Stomach smooth muscle (tissue), 2 donors: ENCODE measurements around the gene NSG2.

Source experiments
- H3K27ac ChIP-seq: one replicate; pipeline ENCODE4 v1.7.0; 2013; ENCODE audit warnings: mild to moderate bottlenecking, low read length, inconsistent platforms
- H3K27me3 ChIP-seq, 2 donors: one replicate each; pipeline ENCODE4 v1.7.0; 2013; ENCODE audit warnings: low read length in 2 of 2; ENCODE audit not compliant: insufficient read depth in 2 of 2, control insufficient read depth in 1 of 2
- H3K36me3 ChIP-seq, 2 donors: one replicate each; pipeline ENCODE4 v1.7.0; 2013; ENCODE audit warnings: low read length in 2 of 2; ENCODE audit not compliant: control insufficient read depth in 2 of 2, insufficient read depth in 2 of 2
- H3K4me1 ChIP-seq: one replicate; pipeline ENCODE4 v1.7.0; 2013; ENCODE audit warnings: low read length; ENCODE audit not compliant: control insufficient read depth, insufficient read depth
- H3K4me3 ChIP-seq, 2 donors: one replicate each; pipeline ENCODE4 v1.7.0; 2013; ENCODE audit warnings: low read length in 2 of 2
- H3K9ac ChIP-seq, 2 donors: one replicate each; pipeline ENCODE4 v1.7.0; 2013; ENCODE audit warnings: low read length in 2 of 2, mild to moderate bottlenecking in 1 of 2
- H3K9me3 ChIP-seq, 2 donors: one replicate each; pipeline ENCODE4 v1.7.0; 2013; ENCODE audit warnings: low read length in 2 of 2; ENCODE audit not compliant: control insufficient read depth in 2 of 2
- donor health status: healthy.
- donor health status: Pancreatic carcinoma.

The NSG2 gene

GRCh38 chr5:174084691-174085154 lies 39.2 kb downstream of the NSG2 start:
- H3K4me1 ChIP-seq, result no peaks in the 10 kb centered on the region
- peaks cover 0 to 9% of the 10 kb centered on the region in 2 donors for H3K27me3 ChIP-seq
- H3K9me3 ChIP-seq, result peaks cover 0 to 3% of the 10 kb centered on the region in 2 donors
- H3K4me3 ChIP-seq, result no peak overlapping the region
- no peaks in the 10 kb centered on the region for H3K36me3 ChIP-seq
- H3K9ac ChIP-seq, result no peak overlapping the region
- no peak overlapping the region for H3K27ac ChIP-seq

GRCh38 chr5:174086751-174087150 lies 41.2 kb downstream of the NSG2 start:
- no peaks in the 10 kb centered on the region for H3K4me1 ChIP-seq
- no peak overlapping the region for H3K4me3 ChIP-seq

GRCh38 chr5:174087783-174088182 lies 42.3 kb downstream of the NSG2 start:
- peaks cover 3 to 10% of the 10 kb centered on the region in 2 donors for H3K27me3 ChIP-seq
- no peaks in the 10 kb centered on the region for H3K36me3 ChIP-seq
- H3K9me3 ChIP-seq, result peaks cover 0 to 3% of the 10 kb centered on the region in 2 donors
- H3K4me1 ChIP-seq, result no peaks in the 10 kb centered on the region
- no peak overlapping the region for H3K9ac ChIP-seq
- H3K4me3 ChIP-seq, result no peak overlapping the region
- H3K27ac ChIP-seq, result no peak overlapping the region

More at GRCh38 chr5:174086751-174087150, 41.2 kb downstream of the NSG2 start:
- H3K9ac ChIP-seq, result no peak overlapping the region
- no peak overlapping the region for H3K27ac ChIP-seq
- peaks cover 0 to 3% of the 10 kb centered on the region in 2 donors for H3K9me3 ChIP-seq
- peaks cover 3 to 12% of the 10 kb centered on the region in 2 donors for H3K27me3 ChIP-seq
- no peaks in the 10 kb centered on the region for H3K36me3 ChIP-seq

GRCh38 chr5:174090129-174090528 lies 44.6 kb downstream of the NSG2 start:
- H3K4me3 ChIP-seq, result no peak overlapping the region
- H3K27me3 ChIP-seq, result peaks cover 3 to 5% of the 10 kb centered on the region in 2 donors
- no peaks in the 10 kb centered on the region for H3K4me1 ChIP-seq
- H3K9ac ChIP-seq, result no peak overlapping the region
- peaks cover 0 to 7% of the 10 kb centered on the region in 2 donors for H3K9me3 ChIP-seq
- H3K27ac ChIP-seq, result no peak overlapping the region
- H3K36me3 ChIP-seq, result no peaks in the 10 kb centered on the region

- no peaks in the 10 kb centered on the region for H3K36me3 ChIP-seq
- H3K9me3 ChIP-seq, result peaks cover 0 to 4% of the 10 kb centered on the region in 2 donors
- no peak overlapping the region for H3K4me3 ChIP-seq
- H3K4me1 ChIP-seq, result no peaks in the 10 kb centered on the region
- no peak overlapping the region for H3K27ac ChIP-seq
- no peak overlapping the region for H3K9ac ChIP-seq
- H3K27me3 ChIP-seq, result peaks cover 3% of the 10 kb centered on the region in 2 donors
These were observed 47.6 kb downstream of the NSG2 start for GRCh38 chr5:174093123-174093522.

- Histone ChIP-seq H3K27me3 (peaks cover 3% of the 10 kb centered on the region in 2 donors), H3K36me3 (no peaks in the 10 kb centered on the region), H3K9me3 (peaks cover 0 to 4% of the 10 kb centered on the region in 2 donors)
These were observed 49.5 kb downstream of the NSG2 start for GRCh38 chr5:174094857-174095606.

GRCh38 chr5:174096619-174097018 lies 51.1 kb downstream of the NSG2 start:
- H3K9ac ChIP-seq, result no peak overlapping the region
- no peaks in the 10 kb centered on the region for H3K4me1 ChIP-seq
- H3K4me3 ChIP-seq, result no peak overlapping the region
- no peaks in the 10 kb centered on the region for H3K36me3 ChIP-seq
- no peak overlapping the region for H3K27ac ChIP-seq
- H3K27me3 ChIP-seq, result no peaks in the 10 kb centered on the region
- peaks cover 0 to 4% of the 10 kb centered on the region in 2 donors for H3K9me3 ChIP-seq

More at GRCh38 chr5:174094857-174095606, 49.5 kb downstream of the NSG2 start:
- H3K4me1 ChIP-seq, result no peaks in the 10 kb centered on the region
- no peak overlapping the region for H3K4me3 ChIP-seq
- no peak overlapping the region for H3K9ac ChIP-seq
- no peak overlapping the region for H3K27ac ChIP-seq

- H3K36me3 ChIP-seq, result no peaks in the 10 kb centered on the region
- H3K27ac ChIP-seq, result no peak overlapping the region
- no peaks in the 10 kb centered on the region for H3K4me1 ChIP-seq
- H3K9me3 ChIP-seq, result peaks cover 0 to 4% of the 10 kb centered on the region in 2 donors
- no peaks in the 10 kb centered on the region for H3K27me3 ChIP-seq
- no peak overlapping the region for H3K4me3 ChIP-seq
- H3K9ac ChIP-seq, result no peak overlapping the region
These were observed 52.1 kb downstream of the NSG2 start for GRCh38 chr5:174097486-174098185.

GRCh38 chr5:174098694-174099093 lies 53.2 kb downstream of the NSG2 start:
- Histone ChIP-seq H3K4me3 (no peak overlapping the region), H3K4me1 (no peaks in the 10 kb centered on the region), H3K9me3 (no peaks in the 10 kb centered on the region)

GRCh38 chr5:174100490-174100889 lies 55.0 kb downstream of the NSG2 start:
- H3K36me3 ChIP-seq, result no peaks in the 10 kb centered on the region
- no peak overlapping the region for H3K9ac ChIP-seq
- no peak overlapping the region for H3K4me3 ChIP-seq
- no peaks in the 10 kb centered on the region for H3K4me1 ChIP-seq
- H3K9me3 ChIP-seq, result no peaks in the 10 kb centered on the region
- H3K27me3 ChIP-seq, result no peaks in the 10 kb centered on the region
- no peak overlapping the region for H3K27ac ChIP-seq

More at GRCh38 chr5:174098694-174099093, 53.2 kb downstream of the NSG2 start:
- H3K36me3 ChIP-seq, result no peaks in the 10 kb centered on the region
- H3K27ac ChIP-seq, result no peak overlapping the region
- no peaks in the 10 kb centered on the region for H3K27me3 ChIP-seq
- H3K9ac ChIP-seq, result no peak overlapping the region
